Osteocyte (in vitro differentiated cells): ENCODE results near the gene ARHGEF26. TPM values are rescaled to one million over a fixed set of nuclear protein-coding genes. Genes with fewer than 3 reads are reported as not detected.

ENCODE experiments used
- DNase-seq: peaks from one replicate; pipeline ENCODE4 v3.0.0; 2021; ENCODE audit warnings: mixed read lengths; ENCODE audit not compliant: unreplicated experiment; ENCODE audit errors: extremely low spot score
- H3K27ac Mint-ChIP-seq: one replicate; pipeline ENCODE4 v1.8.0; 2021; ENCODE audit warnings: mild to moderate bottlenecking, mixed read lengths; ENCODE audit not compliant: unreplicated experiment
- H3K27me3 Mint-ChIP-seq: one replicate; pipeline ENCODE4 v1.8.0; 2021; ENCODE audit warnings: mixed read lengths; ENCODE audit not compliant: unreplicated experiment
- H3K36me3 Mint-ChIP-seq: one replicate; pipeline ENCODE4 v1.8.0; 2021; ENCODE audit warnings: mixed read lengths; ENCODE audit not compliant: unreplicated experiment
- H3K4me1 Mint-ChIP-seq: one replicate; pipeline ENCODE4 v1.8.0; 2021; ENCODE audit warnings: mixed read lengths; ENCODE audit not compliant: unreplicated experiment
- H3K4me3 Mint-ChIP-seq: one replicate; pipeline ENCODE4 v1.8.0; 2021; ENCODE audit warnings: mild to moderate bottlenecking, moderate library complexity, mixed read lengths; ENCODE audit not compliant: unreplicated experiment
- H3K9me3 Mint-ChIP-seq: one replicate; pipeline ENCODE4 v1.8.0; 2021; ENCODE audit warnings: mixed read lengths; ENCODE audit not compliant: unreplicated experiment
- CTCF ChIP-seq: fragments of 200-600 bp; sonication (generic); IDR thresholded peaks from 2 replicates; pipeline ENCODE4 v1.5.0; 2021; ENCODE audit warnings: antibody characterized with exemption, mild to moderate bottlenecking, moderate library complexity
- total RNA-seq: library from RNA; stranded (reverse); gene quantifications from 2 replicates; pipeline ENCODE4 v1.2.1, GENCODE V29; 2021

Gene ARHGEF26
- total RNA-seq, 1 donor from 2014 or later = 5.4 TPM

GRCh38 chr3:154194877-154195276 is 73.7 kb downstream of the ARHGEF26 start:
- Mint-ChIP-seq H3K27me3 (no peaks in the 10 kb centered on the region), H3K27ac (no peak overlapping the region), H3K36me3 (peaks cover 2% of the 10 kb centered on the region), H3K4me3 (no peak overlapping the region), H3K9me3 (peaks cover 7% of the 10 kb centered on the region), H3K4me1 (peaks cover 7% of the 10 kb centered on the region)
- no peak for DNase-seq
- TF ChIP-seq CTCF = no peak

- no peak overlapping the region for H3K27ac Mint-ChIP-seq
These were observed 74.6 kb downstream of the ARHGEF26 start for GRCh38 chr3:154195620-154196356.

GRCh38 chr3:154197751-154198150 is 76.6 kb downstream of the ARHGEF26 start:
- H3K4me3 Mint-ChIP-seq = no peak overlapping the region
- H3K27me3 Mint-ChIP-seq = no peaks in the 10 kb centered on the region
- peaks cover 7% of the 10 kb centered on the region for H3K4me1 Mint-ChIP-seq
- TF ChIP-seq CTCF = no peak
- DNase-seq = no peak
- peaks cover 4% of the 10 kb centered on the region for H3K36me3 Mint-ChIP-seq
- no peak overlapping the region for H3K27ac Mint-ChIP-seq
- peaks cover 7% of the 10 kb centered on the region for H3K9me3 Mint-ChIP-seq

More at GRCh38 chr3:154195620-154196356, 74.6 kb downstream of the ARHGEF26 start:
- DNase-seq = no peak
- no peak for TF ChIP-seq CTCF
- H3K27me3 Mint-ChIP-seq = no peaks in the 10 kb centered on the region
- H3K36me3 Mint-ChIP-seq = peaks cover 4% of the 10 kb centered on the region
- H3K4me3 Mint-ChIP-seq = no peak overlapping the region
- H3K4me1 Mint-ChIP-seq = peaks cover 7% of the 10 kb centered on the region
- H3K9me3 Mint-ChIP-seq = peaks cover 7% of the 10 kb centered on the region

- Mint-ChIP-seq H3K4me3 (no peak overlapping the region), H3K9me3 (peaks cover 24% of the 10 kb centered on the region), H3K4me1 (no peaks in the 10 kb centered on the region), H3K36me3 (peaks cover 5% of the 10 kb centered on the region), H3K27me3 (no peaks in the 10 kb centered on the region), H3K27ac (no peak overlapping the region)
- TF ChIP-seq CTCF = no peak
- DNase-seq = no peak
These were observed 88.3 kb downstream of the ARHGEF26 start for GRCh38 chr3:154209499-154209898.

- Mint-ChIP-seq H3K4me1 (no peaks in the 10 kb centered on the region), H3K27ac (no peak overlapping the region), H3K4me3 (no peak overlapping the region), H3K9me3 (peaks cover 11% of the 10 kb centered on the region), H3K27me3 (no peaks in the 10 kb centered on the region), H3K36me3 (peaks cover 3% of the 10 kb centered on the region)
- DNase-seq = no peak
- TF ChIP-seq CTCF = no peak
These were observed 89.8 kb downstream of the ARHGEF26 start for GRCh38 chr3:154210986-154211385.
